ENCODE data around the gene CBFA2T3. TPM values are rescaled to one million over a fixed set of nuclear protein-coding genes. Genes with fewer than 3 reads are reported as not detected.

CBFA2T3 gene
- total RNA-seq, 1 donor from 2014 or later, result not detected

DNA sequence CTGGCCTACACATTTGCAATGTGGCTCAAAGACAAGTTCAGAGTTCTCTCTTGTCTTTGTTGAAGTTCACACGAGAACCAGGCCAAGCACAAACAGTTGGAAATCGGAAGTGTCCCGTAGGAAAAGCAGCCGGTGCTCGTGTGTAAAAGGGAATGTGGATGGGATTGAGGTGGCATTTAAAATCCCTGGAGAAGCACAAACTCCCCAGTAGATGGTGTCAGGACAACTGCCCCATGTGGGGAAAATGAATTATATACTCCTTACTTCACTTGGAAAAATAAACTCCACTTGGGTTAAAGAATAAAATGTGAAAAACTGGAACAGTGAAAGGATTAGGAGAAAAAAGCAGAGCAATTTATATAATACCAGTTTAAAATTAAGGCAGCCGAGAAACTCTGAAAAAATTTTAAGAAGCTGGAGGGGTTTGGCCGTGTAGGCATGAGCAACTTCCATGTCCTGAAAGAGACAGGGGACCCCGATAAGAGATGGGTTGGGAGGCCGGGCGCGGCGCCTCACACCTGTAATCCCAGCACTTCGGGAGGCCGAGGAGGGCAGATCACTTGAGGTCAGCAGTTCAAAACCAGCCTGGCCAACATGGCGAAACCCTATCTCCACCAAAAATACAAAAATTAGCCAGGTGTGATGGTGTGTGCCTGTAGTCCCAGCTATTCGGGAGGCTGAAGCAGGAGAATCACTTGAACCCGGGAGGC lies 28.1 kb downstream of the CBFA2T3 start:
- no peak for DNase-seq (ENCODE audit: low spot score)
- Mint-ChIP-seq H3K4me3 (ENCODE audit: unreplicated experiment) (no peak overlapping the region), H3K9me3 (ENCODE audit: low read depth) (no peaks in the 10 kb centered on the region), H3K4me1 (ENCODE audit: low read depth) (no peaks in the 10 kb centered on the region), H3K27me3 (ENCODE audit: low read depth) (peaks cover 69% of the 10 kb centered on the region), H3K27ac (ENCODE audit: unreplicated experiment) (no peak overlapping the region), H3K36me3 (ENCODE audit: low read depth) (no peaks in the 10 kb centered on the region)
- TF ChIP-seq, protein P1, sequence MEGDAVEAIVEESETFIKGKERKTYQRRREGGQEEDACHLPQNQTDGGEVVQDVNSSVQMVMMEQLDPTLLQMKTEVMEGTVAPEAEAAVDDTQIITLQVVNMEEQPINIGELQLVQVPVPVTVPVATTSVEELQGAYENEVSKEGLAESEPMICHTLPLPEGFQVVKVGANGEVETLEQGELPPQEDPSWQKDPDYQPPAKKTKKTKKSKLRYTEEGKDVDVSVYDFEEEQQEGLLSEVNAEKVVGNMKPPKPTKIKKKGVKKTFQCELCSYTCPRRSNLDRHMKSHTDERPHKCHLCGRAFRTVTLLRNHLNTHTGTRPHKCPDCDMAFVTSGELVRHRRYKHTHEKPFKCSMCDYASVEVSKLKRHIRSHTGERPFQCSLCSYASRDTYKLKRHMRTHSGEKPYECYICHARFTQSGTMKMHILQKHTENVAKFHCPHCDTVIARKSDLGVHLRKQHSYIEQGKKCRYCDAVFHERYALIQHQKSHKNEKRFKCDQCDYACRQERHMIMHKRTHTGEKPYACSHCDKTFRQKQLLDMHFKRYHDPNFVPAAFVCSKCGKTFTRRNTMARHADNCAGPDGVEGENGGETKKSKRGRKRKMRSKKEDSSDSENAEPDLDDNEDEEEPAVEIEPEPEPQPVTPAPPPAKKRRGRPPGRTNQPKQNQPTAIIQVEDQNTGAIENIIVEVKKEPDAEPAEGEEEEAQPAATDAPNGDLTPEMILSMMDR (IDR thresholded peaks at IDR 0.05), result peak; percentile 36

DNA sequence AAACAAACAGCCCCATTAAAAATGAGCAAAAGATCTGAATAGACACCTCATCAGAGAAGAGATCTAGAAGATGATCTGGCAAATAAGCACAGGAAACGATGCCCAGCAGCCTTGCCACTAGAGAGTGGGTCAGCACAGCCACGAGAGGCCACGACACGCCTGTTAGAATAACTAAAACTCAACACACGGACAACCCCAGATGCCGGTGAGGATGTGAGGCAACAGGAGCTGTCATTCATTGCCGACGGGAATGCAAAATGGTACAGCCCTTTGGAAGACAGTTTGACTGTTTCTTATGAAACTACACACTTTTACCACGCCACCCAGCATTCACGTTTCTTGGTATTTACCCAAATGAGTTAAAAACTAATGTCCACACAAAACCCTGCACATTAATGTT lies 31.5 kb downstream of the CBFA2T3 start:
- Mint-ChIP-seq H3K9me3 (ENCODE audit: low read depth) (no peaks in the 10 kb centered on the region), H3K4me3 (ENCODE audit: unreplicated experiment) (no peak overlapping the region), H3K27me3 (ENCODE audit: low read depth) (peaks cover 56% of the 10 kb centered on the region), H3K27ac (ENCODE audit: unreplicated experiment) (no peak overlapping the region), H3K36me3 (ENCODE audit: low read depth) (no peaks in the 10 kb centered on the region), H3K4me1 (ENCODE audit: low read depth) (no peaks in the 10 kb centered on the region)
- DNase-seq (ENCODE audit: low spot score), result no peak
- TF ChIP-seq, protein P1 (IDR thresholded peaks at IDR 0.05), result no peak

DNA sequence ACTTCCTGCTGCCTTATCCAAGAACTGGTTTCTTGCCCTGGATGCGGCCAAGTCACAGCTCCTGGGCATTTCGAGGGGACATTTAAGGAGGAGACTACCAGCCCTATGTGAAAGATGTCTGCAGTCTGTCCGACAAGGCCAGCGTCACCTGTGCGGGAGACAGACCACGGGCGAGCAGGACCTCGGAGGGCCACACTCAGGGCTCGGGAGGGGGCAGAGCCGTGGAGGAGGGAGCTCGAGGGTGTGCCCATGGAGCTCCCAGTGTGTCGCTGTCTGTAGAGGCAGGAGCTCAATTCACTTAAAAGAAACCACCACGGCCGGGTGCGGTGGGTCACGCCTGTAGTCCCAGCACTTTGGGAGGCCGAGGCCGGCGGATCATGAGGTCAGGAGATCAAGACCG lies 33.3 kb downstream of the CBFA2T3 start:
- no peaks in the 10 kb centered on the region for H3K9me3 Mint-ChIP-seq (ENCODE audit: low read depth)
- H3K36me3 Mint-ChIP-seq (ENCODE audit: low read depth), result no peaks in the 10 kb centered on the region
- DNase-seq (ENCODE audit: low spot score), result no peak
- H3K4me1 Mint-ChIP-seq (ENCODE audit: low read depth), result no peaks in the 10 kb centered on the region
- H3K27me3 Mint-ChIP-seq (ENCODE audit: low read depth), result peaks cover 53% of the 10 kb centered on the region
- H3K4me3 Mint-ChIP-seq (ENCODE audit: unreplicated experiment), result no peak overlapping the region
- no peak overlapping the region for H3K27ac Mint-ChIP-seq (ENCODE audit: unreplicated experiment)
- TF ChIP-seq, protein P1 (IDR thresholded peaks at IDR 0.05), result no peak

DNA sequence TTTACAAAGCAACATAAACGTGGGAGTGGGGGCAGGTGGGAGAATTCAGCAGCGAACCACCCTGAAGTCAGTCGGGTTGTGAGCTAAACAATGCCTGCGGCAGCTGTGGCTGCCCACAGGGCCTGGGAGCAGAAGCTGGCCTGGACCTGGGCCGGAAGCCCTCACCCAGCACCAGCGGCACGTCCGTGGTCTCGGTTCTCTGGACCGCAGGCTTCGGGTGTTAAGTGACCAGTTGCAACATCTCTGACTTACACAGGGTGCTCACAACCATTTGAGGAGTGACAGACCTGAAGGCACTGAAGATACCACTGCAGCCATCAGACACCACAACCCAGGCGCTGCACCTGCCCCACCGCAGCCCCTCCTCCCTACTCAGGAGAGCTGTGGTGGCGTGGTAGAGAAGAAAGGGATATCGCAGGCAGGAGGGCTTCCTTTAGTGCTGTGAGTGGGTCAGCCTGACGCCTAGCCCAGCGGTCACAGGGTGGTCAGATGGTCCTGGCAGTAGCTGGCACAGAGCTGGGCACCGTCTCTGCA lies 33.8 kb downstream of the CBFA2T3 start:
- H3K27ac Mint-ChIP-seq (ENCODE audit: unreplicated experiment), result no peak overlapping the region
- no peaks in the 10 kb centered on the region for H3K36me3 Mint-ChIP-seq (ENCODE audit: low read depth)
- no peaks in the 10 kb centered on the region for H3K4me1 Mint-ChIP-seq (ENCODE audit: low read depth)
- DNase-seq (ENCODE audit: low spot score), result no peak
- TF ChIP-seq, protein P1 (IDR thresholded peaks at IDR 0.05), result no peak
- H3K27me3 Mint-ChIP-seq (ENCODE audit: low read depth), result peaks cover 48% of the 10 kb centered on the region
- no peaks in the 10 kb centered on the region for H3K9me3 Mint-ChIP-seq (ENCODE audit: low read depth)
- no peak overlapping the region for H3K4me3 Mint-ChIP-seq (ENCODE audit: unreplicated experiment)

DNA sequence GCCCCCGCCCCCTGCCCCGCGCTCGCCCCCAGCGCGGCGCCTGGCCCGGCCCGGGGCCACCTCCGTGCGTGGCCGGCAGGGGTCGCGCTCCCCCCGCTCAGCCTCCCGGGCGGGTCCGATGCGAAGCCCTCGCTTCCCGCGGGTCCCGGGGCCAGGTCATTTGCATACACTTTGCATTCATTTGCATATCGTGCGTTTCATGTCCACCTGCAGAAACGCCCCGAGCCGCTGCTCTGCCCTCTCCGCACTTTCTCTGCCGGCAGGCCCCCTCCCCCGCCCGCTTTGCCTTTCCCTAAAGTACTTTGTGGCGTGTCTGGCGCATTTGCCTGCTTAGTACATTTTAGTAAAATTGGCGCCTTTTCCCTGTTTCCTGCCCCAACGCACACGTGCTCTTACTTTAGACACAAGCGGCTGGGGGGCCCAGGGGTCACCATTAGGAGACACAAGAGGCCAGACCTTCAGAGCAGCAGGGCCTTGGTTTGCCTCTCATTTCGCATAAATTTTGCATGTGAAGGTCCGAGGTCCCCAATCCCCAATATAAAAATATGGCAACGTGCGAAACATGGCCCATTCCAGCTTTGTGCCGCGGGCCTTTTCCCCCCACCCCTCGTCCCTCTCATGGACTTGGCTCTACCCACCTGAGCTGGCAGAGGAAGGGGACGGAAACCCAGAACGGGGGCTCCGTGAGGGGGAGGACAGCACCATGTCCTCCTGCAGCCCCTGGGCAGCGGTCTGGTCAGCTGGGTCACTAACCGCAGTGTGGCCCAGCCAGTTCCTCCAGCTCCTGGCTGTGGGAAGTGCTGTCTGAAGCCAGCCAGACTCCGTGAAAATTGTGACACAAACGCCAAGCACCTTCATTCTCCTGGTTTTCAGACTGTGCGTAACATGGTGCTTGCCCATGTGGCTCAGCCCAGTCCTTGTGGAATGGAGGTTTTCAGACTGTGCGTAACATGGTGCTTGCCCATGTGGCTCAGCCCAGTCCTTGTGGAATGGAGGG lies 34.8 kb downstream of the CBFA2T3 start:
- no peak for DNase-seq (ENCODE audit: low spot score)
- Mint-ChIP-seq H3K27ac (ENCODE audit: unreplicated experiment) (no peak overlapping the region), H3K4me3 (ENCODE audit: unreplicated experiment) (no peak overlapping the region), H3K4me1 (ENCODE audit: low read depth) (no peaks in the 10 kb centered on the region), H3K27me3 (ENCODE audit: low read depth) (peaks cover 46% of the 10 kb centered on the region), H3K36me3 (ENCODE audit: low read depth) (no peaks in the 10 kb centered on the region), H3K9me3 (ENCODE audit: low read depth) (no peaks in the 10 kb centered on the region)
- TF ChIP-seq, protein P1 (IDR thresholded peaks at IDR 0.05), result peak; percentile 83

All from chondrocyte (in vitro differentiated cells).